ENCODE measurements around the gene ALK. TPM values are rescaled to one million over a fixed set of nuclear protein-coding genes. Genes with fewer than 3 reads are reported as not detected.

The ALK gene
- total and polyA plus RNA-seq, 4 donors = 4.2 to 16.7 (median 14.2) TPM

GRCh38 chr2:29423061-29423666 is 498.2 kb downstream of the ALK start:
- no CpG with 5 or more reads among the region's 6 CpGs for WGBS (ENCODE audit: insufficient coverage)
- H3K4me1 ChIP-seq (ENCODE audit: control insufficient read depth, insufficient read depth, low read length) = peaks cover 6% of the 10 kb centered on the region
- H3K27ac ChIP-seq (ENCODE audit: low read depth, low read length) = no peak overlapping the region

GRCh38 chr2:29420999-29421782 is 500.2 kb downstream of the ALK start:
- H3K9me3 ChIP-seq (ENCODE audit: control insufficient read depth, insufficient read depth, low read length) = no peaks in the 10 kb centered on the region
- no peak overlapping the region for H3K27ac ChIP-seq (ENCODE audit: low read depth, low read length)
- peak in 2 of 6 donors; percentile 44 to 63 for DNase-seq (ENCODE audit: low read depth in 4 of 6, low spot score in 6 of 6)

More at GRCh38 chr2:29423061-29423666, 498.2 kb downstream of the ALK start:
- no peak for DNase-seq (ENCODE audit: low read depth in 4 of 6, low spot score in 6 of 6)
- Histone ChIP-seq H3K36me3 (ENCODE audit: control insufficient read depth, insufficient read depth, low read length) (no peaks in the 10 kb centered on the region), H3K4me3 (ENCODE audit: low read depth, low read length) (no peak overlapping the region), H3K9me3 (ENCODE audit: control insufficient read depth, insufficient read depth, low read length) (no peaks in the 10 kb centered on the region), H3K27me3 (ENCODE audit: control insufficient read depth, insufficient read depth, low read length) (no peaks in the 10 kb centered on the region)

GRCh38 chr2:29420464-29420863 is 500.9 kb downstream of the ALK start:
- H3K27ac ChIP-seq (ENCODE audit: low read depth, low read length) = no peak overlapping the region
- peaks cover 6% of the 10 kb centered on the region for H3K4me1 ChIP-seq (ENCODE audit: control insufficient read depth, insufficient read depth, low read length)
- 20% methylated on average over 8 of the region's 10 CpGs for WGBS (ENCODE audit: insufficient coverage)
- no peak overlapping the region for H3K4me3 ChIP-seq (ENCODE audit: low read depth, low read length)
- DNase-seq (ENCODE audit: low read depth in 4 of 6, low spot score in 6 of 6) = peak in 2 of 6 donors; percentile 65 to 83
- no peaks in the 10 kb centered on the region for H3K36me3 ChIP-seq (ENCODE audit: control insufficient read depth, insufficient read depth, low read length)
- H3K27me3 ChIP-seq (ENCODE audit: control insufficient read depth, insufficient read depth, low read length) = no peaks in the 10 kb centered on the region
- H3K9me3 ChIP-seq (ENCODE audit: control insufficient read depth, insufficient read depth, low read length) = no peaks in the 10 kb centered on the region

More at GRCh38 chr2:29420999-29421782, 500.2 kb downstream of the ALK start:
- H3K36me3 ChIP-seq (ENCODE audit: control insufficient read depth, insufficient read depth, low read length) = no peaks in the 10 kb centered on the region
- no peak overlapping the region for H3K4me3 ChIP-seq (ENCODE audit: low read depth, low read length)
- H3K27me3 ChIP-seq (ENCODE audit: control insufficient read depth, insufficient read depth, low read length) = no peaks in the 10 kb centered on the region
- WGBS (ENCODE audit: insufficient coverage) = 55% methylated on average over 6 of the region's 12 CpGs
- H3K4me1 ChIP-seq (ENCODE audit: control insufficient read depth, insufficient read depth, low read length) = peaks cover 6% of the 10 kb centered on the region

- no peak for DNase-seq (ENCODE audit: low read depth in 4 of 6, low spot score in 6 of 6)
- no peak overlapping the region for H3K27ac ChIP-seq (ENCODE audit: low read depth, low read length)
- H3K36me3 ChIP-seq (ENCODE audit: control insufficient read depth, insufficient read depth, low read length) = no peaks in the 10 kb centered on the region
- no peaks in the 10 kb centered on the region for H3K27me3 ChIP-seq (ENCODE audit: control insufficient read depth, insufficient read depth, low read length)
- no CpG with 5 or more reads among the region's 6 CpGs for WGBS (ENCODE audit: insufficient coverage)
- H3K4me1 ChIP-seq (ENCODE audit: control insufficient read depth, insufficient read depth, low read length) = peaks cover 6% of the 10 kb centered on the region
- H3K9me3 ChIP-seq (ENCODE audit: control insufficient read depth, insufficient read depth, low read length) = no peaks in the 10 kb centered on the region
- H3K4me3 ChIP-seq (ENCODE audit: low read depth, low read length) = no peak overlapping the region
These were observed 503.8 kb downstream of the ALK start for GRCh38 chr2:29417630-29418029.

GRCh38 chr2:29412197-29412925 is 509.0 kb downstream of the ALK start:
- no peak for DNase-seq (ENCODE audit: low read depth in 4 of 6, low spot score in 6 of 6)
- Histone ChIP-seq H3K4me1 (ENCODE audit: control insufficient read depth, insufficient read depth, low read length) (no peaks in the 10 kb centered on the region), H3K4me3 (ENCODE audit: low read depth, low read length) (no peak overlapping the region), H3K27ac (ENCODE audit: low read depth, low read length) (no peak overlapping the region), H3K27me3 (ENCODE audit: control insufficient read depth, insufficient read depth, low read length) (no peaks in the 10 kb centered on the region), H3K9me3 (ENCODE audit: control insufficient read depth, insufficient read depth, low read length) (no peaks in the 10 kb centered on the region), H3K36me3 (ENCODE audit: control insufficient read depth, insufficient read depth, low read length) (no peaks in the 10 kb centered on the region)
- 100% methylated on average over 1 of the region's 1 CpG for WGBS (ENCODE audit: insufficient coverage)

GRCh38 chr2:29405707-29406106 is 515.7 kb downstream of the ALK start:
- no peak for DNase-seq (ENCODE audit: low read depth in 4 of 6, low spot score in 6 of 6)
- no peak overlapping the region for H3K27ac ChIP-seq (ENCODE audit: low read depth, low read length)
- 50% methylated on average over 1 of the region's 2 CpGs for WGBS (ENCODE audit: insufficient coverage)

GRCh38 chr2:29405266-29405665 is 516.1 kb downstream of the ALK start:
- no peak overlapping the region for H3K27ac ChIP-seq (ENCODE audit: low read depth, low read length)
- no peaks in the 10 kb centered on the region for H3K9me3 ChIP-seq (ENCODE audit: control insufficient read depth, insufficient read depth, low read length)
- DNase-seq (ENCODE audit: low read depth in 4 of 6, low spot score in 6 of 6) = peak in 2 of 6 donors; percentile 26 to 72
- 70% methylated on average over 3 of the region's 5 CpGs for WGBS (ENCODE audit: insufficient coverage)
- no peaks in the 10 kb centered on the region for H3K27me3 ChIP-seq (ENCODE audit: control insufficient read depth, insufficient read depth, low read length)
- H3K36me3 ChIP-seq (ENCODE audit: control insufficient read depth, insufficient read depth, low read length) = no peaks in the 10 kb centered on the region
- H3K4me1 ChIP-seq (ENCODE audit: control insufficient read depth, insufficient read depth, low read length) = peaks cover 6% of the 10 kb centered on the region
- no peak overlapping the region for H3K4me3 ChIP-seq (ENCODE audit: low read depth, low read length)

More at GRCh38 chr2:29405707-29406106, 515.7 kb downstream of the ALK start:
- H3K4me1 ChIP-seq (ENCODE audit: control insufficient read depth, insufficient read depth, low read length) = peaks cover 6% of the 10 kb centered on the region
- H3K36me3 ChIP-seq (ENCODE audit: control insufficient read depth, insufficient read depth, low read length) = no peaks in the 10 kb centered on the region
- H3K9me3 ChIP-seq (ENCODE audit: control insufficient read depth, insufficient read depth, low read length) = no peaks in the 10 kb centered on the region
- H3K4me3 ChIP-seq (ENCODE audit: low read depth, low read length) = no peak overlapping the region
- H3K27me3 ChIP-seq (ENCODE audit: control insufficient read depth, insufficient read depth, low read length) = no peaks in the 10 kb centered on the region

GRCh38 chr2:29401994-29402393 is 519.4 kb downstream of the ALK start:
- H3K4me3 ChIP-seq (ENCODE audit: low read depth, low read length) = no peak overlapping the region
- H3K36me3 ChIP-seq (ENCODE audit: control insufficient read depth, insufficient read depth, low read length) = no peaks in the 10 kb centered on the region
- WGBS (ENCODE audit: insufficient coverage) = 73% methylated on average over 4 of the region's 7 CpGs
- peak in 1 of 6 donors; percentile 37 for DNase-seq (ENCODE audit: low read depth in 4 of 6, low spot score in 6 of 6)
- H3K27ac ChIP-seq (ENCODE audit: low read depth, low read length) = no peak overlapping the region
- H3K4me1 ChIP-seq (ENCODE audit: control insufficient read depth, insufficient read depth, low read length) = peaks cover 16% of the 10 kb centered on the region
- no peaks in the 10 kb centered on the region for H3K9me3 ChIP-seq (ENCODE audit: control insufficient read depth, insufficient read depth, low read length)
- H3K27me3 ChIP-seq (ENCODE audit: control insufficient read depth, insufficient read depth, low read length) = no peaks in the 10 kb centered on the region

- H3K4me3 ChIP-seq (ENCODE audit: low read depth, low read length) = no peak overlapping the region
- no CpG with 5 or more reads among the region's 5 CpGs for WGBS (ENCODE audit: insufficient coverage)
These were observed 520.3 kb downstream of the ALK start for GRCh38 chr2:29400930-29401653.

More at GRCh38 chr2:29400930-29401653, 520.3 kb downstream of the ALK start:
- Histone ChIP-seq H3K9me3 (ENCODE audit: control insufficient read depth, insufficient read depth, low read length) (no peaks in the 10 kb centered on the region), H3K36me3 (ENCODE audit: control insufficient read depth, insufficient read depth, low read length) (no peaks in the 10 kb centered on the region), H3K27me3 (ENCODE audit: control insufficient read depth, insufficient read depth, low read length) (no peaks in the 10 kb centered on the region), H3K27ac (ENCODE audit: low read depth, low read length) (no peak overlapping the region), H3K4me1 (ENCODE audit: control insufficient read depth, insufficient read depth, low read length) (peaks cover 16% of the 10 kb centered on the region)
- DNase-seq (ENCODE audit: low read depth in 4 of 6, low spot score in 6 of 6) = no peak

Measured in spinal cord (tissue), 10 donors.